SK-N-MC (cell line): ENCODE results near the gene KCNE3.

Experiments used
- DNase-seq: peaks from one replicate; pipeline ENCODE4 v3.0.0-alpha.2; 2011; ENCODE audit warnings: low read depth, low spot score
- H3K27ac ChIP-seq: fragments of 200-600 bp; sonication (generic); 2 replicates; pipeline ENCODE4 v1.5.1; 2016; ENCODE audit warnings: mixed run types
- H3K36me3 ChIP-seq: fragments of 200-600 bp; sonication (generic); 2 replicates; pipeline ENCODE4 v1.6.1; 2017; ENCODE audit warnings: antibody characterized with exemption, low read length, mixed read lengths; ENCODE audit not compliant: insufficient read depth
- H3K4me3 ChIP-seq: fragments of 200-600 bp; sonication (generic); 2 replicates; pipeline ENCODE4 v1.5.1; 2016
- H3K9ac ChIP-seq: fragments of 200-600 bp; sonication (generic); 2 replicates; pipeline ENCODE4 v1.8.0; 2017; ENCODE audit warnings: mixed run types, mixed read lengths; ENCODE audit not compliant: insufficient read length
- H3K9me3 ChIP-seq: fragments of 200-600 bp; sonication (generic); 2 replicates; pipeline ENCODE4 v1.6.1; 2017; ENCODE audit warnings: low read depth, mild to moderate bottlenecking, antibody characterized with exemption, low read length, moderate library complexity, mixed read lengths
- EZH2 ChIP-seq: fragments of 200-600 bp; sonication (generic); IDR thresholded peaks from one replicate; pipeline ENCODE4 v1.6.1; 2017; ENCODE audit warnings: antibody characterized with exemption
- FOXP2 ChIP-seq: optimal IDR thresholded peaks from 2 replicates; pipeline ENCODE3; 2011; ENCODE audit warnings: mild to moderate bottlenecking, moderate library complexity; ENCODE audit not compliant: insufficient read depth; ENCODE audit errors: extremely low read length, control extremely low read depth
- POLR2AphosphoS5 ChIP-seq: IDR thresholded peaks from 2 replicates; pipeline ENCODE4 v1.6.1; 2012; ENCODE audit warnings: mild to moderate bottlenecking, low read depth, low read length, borderline replicate concordance

Gene KCNE3

GRCh38 chr11:74442636-74443035 is 24.7 kb downstream of the KCNE3 start:
- H3K36me3 ChIP-seq, result no peaks in the 10 kb centered on the region
- no peak for DNase-seq
- H3K27ac ChIP-seq, result 0 out of 2 replicates have a peak overlapping the region, but pooled peaks have one; percentile 9
- no peak for TF ChIP-seq POLR2AphosphoS5
- no peak for TF ChIP-seq FOXP2
- TF ChIP-seq EZH2, result no peak
- H3K9ac ChIP-seq, result peak overlapping the region; percentile 20
- no peak overlapping the region for H3K4me3 ChIP-seq
- no peaks in the 10 kb centered on the region for H3K9me3 ChIP-seq

GRCh38 chr11:74438681-74439080 is 28.7 kb downstream of the KCNE3 start:
- H3K36me3 ChIP-seq, result no peaks in the 10 kb centered on the region
- no peak for DNase-seq
- H3K9ac ChIP-seq, result no peak overlapping the region
- H3K4me3 ChIP-seq, result no peak overlapping the region
- H3K9me3 ChIP-seq, result no peaks in the 10 kb centered on the region
- no peak overlapping the region for H3K27ac ChIP-seq
- no peak for TF ChIP-seq POLR2AphosphoS5
- TF ChIP-seq EZH2, result no peak
- no peak for TF ChIP-seq FOXP2

GRCh38 chr11:74437441-74438042 is 29.8 kb downstream of the KCNE3 start:
- TF ChIP-seq POLR2AphosphoS5 (no peak), EZH2 (no peak), FOXP2 (no peak)
- H3K9me3 ChIP-seq, result no peaks in the 10 kb centered on the region
- no peak overlapping the region for H3K4me3 ChIP-seq
- H3K36me3 ChIP-seq, result no peaks in the 10 kb centered on the region
- no peak overlapping the region for H3K9ac ChIP-seq
- no peak for DNase-seq
- H3K27ac ChIP-seq, result peak overlapping the region; percentile 76

- Histone ChIP-seq H3K4me3 (no peak overlapping the region), H3K9ac (no peak overlapping the region), H3K27ac (no peak overlapping the region), H3K36me3 (no peaks in the 10 kb centered on the region), H3K9me3 (no peaks in the 10 kb centered on the region)
- no peak for DNase-seq
- no peak for TF ChIP-seq FOXP2
- TF ChIP-seq EZH2, result no peak
Observed at GRCh38 chr11:74434528-74434927, 32.8 kb downstream of the KCNE3 start.

GRCh38 chr11:74429205-74429604 is 38.1 kb downstream of the KCNE3 start:
- Histone ChIP-seq H3K36me3 (no peaks in the 10 kb centered on the region), H3K9me3 (peaks cover 6% of the 10 kb centered on the region; the same call in 1 of the 2 replicates), H3K27ac (peak overlapping the region; percentile 96), H3K9ac (peak overlapping the region; percentile 43), H3K4me3 (peak overlapping the region; percentile 44)
- peak; percentile 81 for DNase-seq
- TF ChIP-seq EZH2, result no peak
- TF ChIP-seq POLR2AphosphoS5, result 0 out of 2 replicates have a peak, but pooled peaks have one; percentile 21

DNA sequence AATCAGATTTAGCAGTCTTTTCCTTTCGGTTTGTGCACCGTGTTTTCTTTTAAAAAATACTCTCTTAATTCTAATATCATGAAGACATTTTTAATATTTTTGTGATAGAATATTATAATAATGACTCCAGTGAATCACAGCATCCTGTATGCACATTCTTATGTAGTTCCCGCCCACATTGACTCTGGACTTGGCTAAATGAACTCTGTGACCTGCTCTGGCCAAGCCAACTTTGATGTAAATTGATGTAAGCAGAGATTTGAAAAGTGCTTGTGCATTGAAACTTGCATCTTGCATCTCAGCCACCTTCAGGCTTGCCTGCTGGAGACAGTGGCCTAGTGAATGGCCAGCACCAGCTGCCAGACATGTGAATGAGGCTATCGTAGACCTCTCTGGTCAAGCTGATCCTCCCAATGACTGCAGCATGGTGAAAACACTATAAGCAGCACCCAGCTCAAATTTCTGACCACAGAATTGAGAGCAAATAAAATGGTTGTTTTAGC is 39.9 kb downstream of the KCNE3 start:
- no peak overlapping the region for H3K27ac ChIP-seq
- no peak for DNase-seq
- H3K9me3 ChIP-seq, result peaks cover 6% of the 10 kb centered on the region; the same call in 1 of the 2 replicates
- TF ChIP-seq POLR2AphosphoS5, result no peak
- no peak for TF ChIP-seq FOXP2
- TF ChIP-seq EZH2, result no peak
- no peak overlapping the region for H3K4me3 ChIP-seq
- H3K36me3 ChIP-seq, result no peaks in the 10 kb centered on the region
- no peak overlapping the region for H3K9ac ChIP-seq

DNA sequence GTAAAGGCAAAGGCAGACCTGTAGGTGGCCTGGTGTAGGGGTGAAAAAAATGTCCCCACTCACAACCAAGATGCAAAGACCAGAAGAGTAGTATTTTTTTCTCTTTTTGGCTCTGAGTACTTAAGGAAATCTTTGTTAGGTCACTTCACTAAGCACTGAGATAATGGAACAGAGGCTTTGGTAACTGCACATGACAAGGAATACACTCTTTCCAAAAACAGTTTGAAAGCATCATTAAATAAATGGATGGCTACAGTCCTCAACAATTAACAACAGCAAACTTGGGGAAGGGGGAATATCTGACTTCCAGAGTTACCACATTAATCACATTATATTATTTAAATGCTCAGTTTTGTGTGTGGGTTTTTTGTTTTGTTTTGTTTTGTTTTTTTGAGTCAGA is 42.2 kb downstream of the KCNE3 start:
- Histone ChIP-seq H3K27ac (no peak overlapping the region), H3K4me3 (no peak overlapping the region), H3K9me3 (peaks cover 6% of the 10 kb centered on the region; the same call in 1 of the 2 replicates), H3K9ac (no peak overlapping the region), H3K36me3 (no peaks in the 10 kb centered on the region)
- TF ChIP-seq EZH2, result no peak
- no peak for TF ChIP-seq POLR2AphosphoS5
- TF ChIP-seq FOXP2, result no peak
- DNase-seq, result no peak

- TF ChIP-seq EZH2 (no peak), FOXP2 (no peak), POLR2AphosphoS5 (no peak)
- peak overlapping the region; percentile 72 for H3K27ac ChIP-seq
Observed at GRCh38 chr11:74418509-74418895, 48.8 kb downstream of the KCNE3 start.

DNA sequence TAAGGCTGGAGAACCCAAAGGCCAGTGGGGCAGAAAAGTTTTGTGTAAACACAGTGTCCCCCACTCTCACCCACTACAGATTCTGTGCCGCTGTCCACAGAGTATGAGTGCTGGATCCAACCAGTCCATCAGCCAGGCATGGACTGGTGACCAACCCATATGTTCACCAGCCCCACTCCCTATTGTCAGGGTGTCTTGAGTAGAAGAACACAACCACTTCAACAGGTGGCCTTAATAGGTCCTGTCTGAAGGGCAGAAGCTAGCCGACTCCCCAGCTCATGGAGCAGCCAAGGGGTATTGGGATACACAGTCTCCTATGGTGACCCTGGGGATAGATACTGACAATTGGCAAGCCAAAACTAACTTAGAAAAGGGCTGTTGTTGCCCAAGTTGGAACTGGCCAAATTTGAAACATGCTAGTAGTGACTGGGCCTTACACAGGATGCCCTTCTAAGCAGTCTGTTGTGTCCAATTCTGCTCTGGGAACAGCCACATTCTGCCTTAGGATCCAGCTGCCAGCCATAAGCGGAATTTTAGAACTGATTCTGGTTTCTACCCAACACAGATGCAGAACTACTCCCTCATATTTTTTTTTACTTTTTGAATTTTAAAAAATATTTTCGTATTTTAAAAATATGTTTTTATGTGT is 49.4 kb downstream of the KCNE3 start:
- H3K36me3 ChIP-seq, result no peaks in the 10 kb centered on the region
- H3K27ac ChIP-seq, result peak overlapping the region; percentile 72; the same call in 1 of the 2 replicates
- no peak overlapping the region for H3K9ac ChIP-seq
- no peak overlapping the region for H3K4me3 ChIP-seq
- TF ChIP-seq FOXP2 (no peak), EZH2 (no peak), POLR2AphosphoS5 (no peak)
- no peaks in the 10 kb centered on the region for H3K9me3 ChIP-seq
- no peak for DNase-seq

More at GRCh38 chr11:74418509-74418895, 48.8 kb downstream of the KCNE3 start:
- Histone ChIP-seq H3K9ac (no peak overlapping the region), H3K9me3 (no peaks in the 10 kb centered on the region), H3K36me3 (no peaks in the 10 kb centered on the region), H3K4me3 (no peak overlapping the region)
- no peak for DNase-seq
